Dendritic cell treated with granulocyte-macrophage colony-stimulating factor and Interleukin-4, amounts not matched to agents 40 ng/mL and 50 ng/mL, for 4 days (primary cell): ENCODE data around the gene MYBPC2.
A peak's percentile ranks its signal among the peaks of the same experiment; 100 is the strongest.

Experiments
- H3K27ac Mint-ChIP-seq: one replicate; pipeline ENCODE4 v1.8.0; 2022; ENCODE audit warnings: mild to moderate bottlenecking, mixed read lengths
- H3K27me3 Mint-ChIP-seq: one replicate; pipeline ENCODE4 v1.8.0; 2022; ENCODE audit warnings: mild to moderate bottlenecking, mixed read lengths
- H3K36me3 Mint-ChIP-seq: one replicate; pipeline ENCODE4 v1.8.0; 2022; ENCODE audit warnings: low read depth, mixed read lengths
- H3K4me1 Mint-ChIP-seq: one replicate; pipeline ENCODE4 v1.8.0; 2022; ENCODE audit warnings: low read depth, mixed read lengths
- H3K4me3 Mint-ChIP-seq: one replicate; pipeline ENCODE4 v1.8.0; 2022; ENCODE audit warnings: mild to moderate bottlenecking, moderate library complexity, mixed read lengths
- H3K9me3 Mint-ChIP-seq: one replicate; pipeline ENCODE4 v1.8.0; 2022; ENCODE audit warnings: mixed read lengths
- intact Hi-C: fragments of 100-400 bp; cut with micrococcal nuclease; formaldehyde crosslinking; loops from one replicate; pipeline ENCODE4 v1.15.0; 2022

The MYBPC2 gene

DNA sequence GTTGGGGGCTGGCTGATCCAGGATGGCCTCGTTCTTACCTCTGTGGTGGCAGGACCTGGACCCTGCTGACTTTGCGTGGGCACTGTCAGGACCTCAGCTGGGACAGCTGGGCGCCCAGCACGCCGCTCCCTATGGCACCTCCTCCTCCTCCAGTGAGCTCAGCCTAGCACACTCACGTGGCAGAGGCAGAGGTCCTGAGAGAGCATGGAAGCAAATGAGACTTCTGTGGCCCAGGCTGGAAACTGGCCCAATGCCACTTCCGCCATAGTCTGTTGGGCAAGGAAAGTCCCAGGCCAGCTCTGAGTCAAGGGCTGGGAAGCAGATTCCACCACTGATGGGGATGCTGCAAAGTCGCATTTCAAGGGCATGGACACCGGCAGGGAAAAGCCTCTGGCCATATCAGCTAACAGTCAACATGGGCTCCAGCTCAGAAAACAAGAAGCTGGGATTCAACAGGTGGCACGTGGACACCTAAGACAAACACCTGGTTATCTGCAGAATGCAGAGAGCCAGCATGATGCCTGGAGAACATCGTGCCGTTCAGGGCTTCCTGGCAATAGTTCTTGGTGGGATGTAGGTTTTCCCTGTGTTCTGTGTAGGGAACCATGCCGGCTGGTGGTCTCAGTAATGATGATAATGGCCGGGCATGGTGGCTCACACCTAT is 16.7 kb downstream of the MYBPC2 start:
- H3K36me3 Mint-ChIP-seq, result no peaks in the 10 kb centered on the region
- no peak overlapping the region for H3K4me3 Mint-ChIP-seq
- H3K27me3 Mint-ChIP-seq, result peaks cover 27% of the 10 kb centered on the region
- H3K9me3 Mint-ChIP-seq, result no peaks in the 10 kb centered on the region
- no peak overlapping the region for H3K27ac Mint-ChIP-seq
- no peaks in the 10 kb centered on the region for H3K4me1 Mint-ChIP-seq
- intact Hi-C loops, result no loop called here

DNA sequence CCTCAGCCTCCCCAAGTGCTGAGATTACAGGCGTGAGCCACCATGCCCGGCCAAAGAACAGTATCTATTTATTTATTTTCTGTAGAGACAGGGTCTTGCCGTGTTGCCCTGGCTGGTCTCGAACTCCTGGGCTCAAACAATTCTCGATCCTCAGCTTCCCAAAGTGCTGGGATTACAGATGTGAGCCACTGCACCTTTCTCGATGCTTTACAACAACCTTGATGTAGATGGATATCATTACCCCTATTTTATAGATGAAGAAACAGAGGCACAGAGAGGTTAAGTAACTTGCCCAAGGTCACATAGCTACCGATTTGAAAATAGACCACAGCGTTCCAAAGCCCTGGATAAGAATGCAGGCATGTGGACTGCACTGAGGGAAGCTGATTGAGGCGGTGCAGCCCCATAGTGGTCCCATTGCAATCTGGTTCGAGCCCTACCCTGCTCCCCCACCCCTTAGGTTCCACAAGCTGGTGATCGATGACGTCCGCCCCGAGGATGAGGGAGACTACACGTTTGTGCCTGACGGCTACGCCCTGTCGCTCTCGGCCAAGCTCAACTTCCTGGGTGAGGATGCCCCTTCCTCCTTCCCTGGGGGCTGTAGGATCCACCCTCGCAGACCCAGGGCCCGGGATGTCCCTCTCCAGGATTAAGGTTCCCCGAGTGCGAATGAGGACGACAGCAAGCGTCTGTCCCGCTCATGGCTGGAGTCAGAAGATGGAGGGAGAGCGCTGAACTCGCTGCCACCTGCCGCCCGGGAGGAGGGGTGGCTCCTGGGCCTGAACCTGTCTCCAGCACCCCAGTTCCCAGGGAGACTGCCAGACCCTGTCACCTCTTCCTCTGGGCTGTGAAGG is 17.9 kb downstream of the MYBPC2 start:
- no peaks in the 10 kb centered on the region for H3K9me3 Mint-ChIP-seq
- H3K27me3 Mint-ChIP-seq, result peaks cover 29% of the 10 kb centered on the region
- H3K27ac Mint-ChIP-seq, result no peak overlapping the region
- H3K4me3 Mint-ChIP-seq, result no peak overlapping the region
- intact Hi-C loops, result no loop called here
- no peaks in the 10 kb centered on the region for H3K4me1 Mint-ChIP-seq
- no peaks in the 10 kb centered on the region for H3K36me3 Mint-ChIP-seq

DNA sequence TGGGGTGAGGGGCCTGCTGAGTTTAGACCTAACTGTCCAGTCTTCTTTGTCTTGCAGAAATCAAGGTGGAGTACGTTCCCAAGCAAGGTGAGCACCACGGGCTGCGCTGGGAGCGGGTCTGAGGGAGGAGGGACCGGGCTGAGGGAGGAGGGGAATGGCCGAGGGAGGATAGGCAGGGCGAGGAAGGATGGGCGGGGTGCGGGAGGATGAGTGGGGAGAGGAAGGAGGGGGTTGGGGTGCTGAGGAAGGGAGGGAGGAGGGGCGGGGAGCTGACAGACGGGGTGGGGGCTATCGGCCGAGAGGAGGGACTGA is 18.5 kb downstream of the MYBPC2 start:
- Mint-ChIP-seq H3K36me3 (no peaks in the 10 kb centered on the region), H3K27me3 (peaks cover 32% of the 10 kb centered on the region), H3K27ac (no peak overlapping the region), H3K4me1 (no peaks in the 10 kb centered on the region), H3K9me3 (no peaks in the 10 kb centered on the region), H3K4me3 (no peak overlapping the region)
- intact Hi-C loops, result no loop called here

DNA sequence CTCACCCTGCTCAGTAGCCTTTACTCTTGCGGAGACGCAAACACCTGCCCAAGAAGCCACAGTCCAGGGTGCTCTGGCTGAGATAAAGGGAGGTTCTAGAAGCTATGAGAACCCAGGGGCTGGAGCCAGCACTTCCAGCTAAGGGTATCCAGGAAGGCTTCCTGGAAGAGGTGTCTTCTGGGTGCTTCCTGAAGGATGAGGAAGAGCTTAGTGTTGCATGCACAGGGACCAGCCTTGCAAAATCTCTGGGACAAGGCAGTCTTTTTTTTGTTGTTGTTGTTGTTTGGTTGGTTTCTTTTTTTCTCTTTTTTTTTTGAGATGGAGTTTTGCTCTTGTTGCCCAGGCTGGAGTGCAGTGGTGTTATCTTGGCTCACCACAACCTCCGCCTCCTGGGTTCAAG is 20.6 kb downstream of the MYBPC2 start:
- intact Hi-C loops, result no loop called here
- no peaks in the 10 kb centered on the region for H3K36me3 Mint-ChIP-seq
- no peak overlapping the region for H3K4me3 Mint-ChIP-seq

DNA sequence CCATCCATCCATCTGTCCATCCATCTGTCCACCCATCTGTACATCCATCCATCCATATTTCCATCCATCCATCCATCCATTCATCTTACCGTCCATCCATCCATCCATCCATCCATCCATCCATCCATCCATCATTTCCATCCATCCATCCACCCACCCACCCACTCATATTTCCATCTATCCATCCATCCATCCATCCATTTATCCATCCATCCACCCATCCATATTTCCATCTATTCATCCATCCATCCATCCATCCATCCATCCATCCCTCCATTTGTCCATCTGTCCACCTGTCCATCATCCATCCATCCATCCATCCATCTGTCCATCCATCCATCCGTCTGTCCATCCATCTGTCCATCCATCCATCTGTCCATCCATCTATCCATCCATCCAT is 23.3 kb downstream of the MYBPC2 start:
- Mint-ChIP-seq H3K36me3 (no peaks in the 10 kb centered on the region), H3K4me3 (no peak overlapping the region), H3K4me1 (peaks cover 8% of the 10 kb centered on the region), H3K9me3 (no peaks in the 10 kb centered on the region), H3K27ac (no peak overlapping the region), H3K27me3 (peaks cover 54% of the 10 kb centered on the region)
- intact Hi-C loops, result no loop called here

More for the DNA sequence above, 20.6 kb downstream of the MYBPC2 start:
- no peaks in the 10 kb centered on the region for H3K9me3 Mint-ChIP-seq
- no peaks in the 10 kb centered on the region for H3K4me1 Mint-ChIP-seq
- H3K27me3 Mint-ChIP-seq, result peaks cover 47% of the 10 kb centered on the region
- H3K27ac Mint-ChIP-seq, result no peak overlapping the region

DNA sequence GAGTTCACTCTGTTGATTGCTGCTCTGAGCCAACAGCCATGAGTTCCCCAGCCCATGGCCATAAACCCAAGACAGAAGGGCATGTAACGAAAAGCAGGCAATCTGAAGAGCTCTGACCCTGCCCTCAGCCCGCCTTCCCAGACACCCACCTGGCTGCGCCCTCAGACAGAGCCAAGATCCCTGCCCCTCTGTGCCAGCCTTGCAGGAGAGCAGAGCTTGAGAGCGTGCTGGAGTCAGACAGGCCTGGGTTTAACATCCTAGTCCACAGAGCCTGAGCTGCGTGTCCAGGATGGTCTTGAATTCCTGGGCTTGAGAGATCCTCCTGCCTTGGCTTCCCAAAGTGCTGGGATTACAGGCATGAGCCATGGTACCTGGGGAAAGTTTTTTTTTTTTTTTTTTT is 24.6 kb downstream of the MYBPC2 start:
- H3K4me1 Mint-ChIP-seq, result peaks cover 8% of the 10 kb centered on the region
- no peak overlapping the region for H3K27ac Mint-ChIP-seq
- intact Hi-C loops, result no loop called here
- H3K4me3 Mint-ChIP-seq, result no peak overlapping the region
- no peaks in the 10 kb centered on the region for H3K36me3 Mint-ChIP-seq
- H3K27me3 Mint-ChIP-seq, result peaks cover 51% of the 10 kb centered on the region
- no peaks in the 10 kb centered on the region for H3K9me3 Mint-ChIP-seq

DNA sequence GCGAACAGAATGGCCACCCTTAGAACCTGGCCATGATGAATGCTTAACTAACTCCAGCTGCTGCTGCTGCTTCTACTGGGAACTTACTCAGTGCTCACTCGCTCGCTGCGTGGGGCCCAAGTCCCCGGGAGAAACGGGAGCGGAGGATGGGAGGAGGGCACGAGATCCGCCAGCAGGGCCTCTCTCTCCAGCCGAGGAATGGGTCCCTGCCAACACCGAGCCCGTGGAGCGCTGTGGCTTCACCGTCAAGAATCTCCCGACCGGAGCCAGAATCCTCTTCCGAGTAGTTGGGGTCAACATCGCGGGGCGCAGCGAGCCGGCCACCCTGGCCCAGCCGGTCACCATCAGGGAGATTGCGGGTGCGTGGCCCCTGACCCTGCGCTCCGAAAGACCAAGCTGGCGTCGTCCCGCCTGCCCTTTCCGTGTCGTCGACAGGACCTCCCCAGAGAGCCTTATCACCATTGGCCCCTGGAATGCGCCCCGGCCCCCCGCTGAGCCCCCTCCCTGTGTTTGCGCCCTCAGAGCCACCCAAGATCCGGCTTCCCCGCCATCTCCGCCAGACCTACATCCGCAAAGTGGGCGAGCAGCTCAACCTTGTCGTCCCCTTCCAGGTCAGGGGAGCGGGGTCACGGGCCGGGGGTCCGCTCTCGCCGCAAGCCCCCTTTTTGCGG is 25.8 kb downstream of the MYBPC2 start:
- intact Hi-C loops, result no loop called here
- Mint-ChIP-seq H3K9me3 (no peaks in the 10 kb centered on the region), H3K36me3 (no peaks in the 10 kb centered on the region), H3K4me3 (no peak overlapping the region), H3K4me1 (peaks cover 8% of the 10 kb centered on the region), H3K27ac (no peak overlapping the region), H3K27me3 (peaks cover 51% of the 10 kb centered on the region)

DNA sequence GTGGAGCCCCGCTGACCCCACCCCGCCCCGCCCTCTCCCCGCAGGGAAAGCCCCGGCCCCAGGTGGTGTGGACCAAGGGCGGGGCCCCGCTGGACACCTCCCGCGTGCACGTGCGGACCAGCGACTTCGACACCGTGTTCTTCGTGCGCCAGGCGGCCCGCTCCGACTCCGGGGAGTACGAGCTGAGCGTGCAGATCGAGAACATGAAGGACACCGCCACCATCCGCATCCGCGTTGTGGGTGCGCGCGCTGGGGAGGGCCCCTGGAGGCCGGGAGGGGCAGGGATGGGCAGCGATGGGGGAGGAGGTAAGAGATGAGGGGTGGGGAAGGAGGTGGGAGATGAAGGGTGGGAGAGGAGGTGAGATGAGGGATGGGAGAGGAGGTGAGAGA is 26.4 kb downstream of the MYBPC2 start:
- no peaks in the 10 kb centered on the region for H3K36me3 Mint-ChIP-seq
- H3K9me3 Mint-ChIP-seq, result no peaks in the 10 kb centered on the region
- peaks cover 51% of the 10 kb centered on the region for H3K27me3 Mint-ChIP-seq
- no peak overlapping the region for H3K4me3 Mint-ChIP-seq
- peaks cover 8% of the 10 kb centered on the region for H3K4me1 Mint-ChIP-seq
- H3K27ac Mint-ChIP-seq, result no peak overlapping the region
- intact Hi-C loops, result no loop called here

DNA sequence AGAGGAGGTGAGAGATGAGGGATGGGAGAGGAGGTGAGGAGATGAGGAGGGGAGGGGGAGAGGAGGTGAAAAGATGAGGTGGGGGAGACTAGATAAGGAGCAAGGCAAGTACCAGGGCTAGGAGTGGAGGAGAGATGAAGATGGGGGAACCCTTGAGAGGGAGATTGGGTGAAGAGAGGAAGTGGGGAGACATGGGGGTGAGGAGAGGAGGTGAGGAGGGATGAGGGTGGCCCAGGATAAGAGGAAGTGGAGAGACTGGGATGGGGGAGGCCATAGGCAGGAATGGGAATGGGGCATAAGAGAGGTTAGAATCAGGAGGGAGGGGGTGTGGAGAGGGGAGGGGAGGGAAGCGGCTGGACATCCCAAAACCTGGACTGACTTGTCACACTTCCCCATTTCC is 26.9 kb downstream of the MYBPC2 start:
- Mint-ChIP-seq H3K27ac (no peak overlapping the region), H3K4me3 (no peak overlapping the region), H3K36me3 (no peaks in the 10 kb centered on the region), H3K9me3 (no peaks in the 10 kb centered on the region), H3K27me3 (peaks cover 54% of the 10 kb centered on the region), H3K4me1 (peaks cover 8% of the 10 kb centered on the region)
- intact Hi-C loops, result loop anchor here (5.0 kb wide), 1 partner anchor 42 kb away; the partner anchor contains the start of gene SPIB

DNA sequence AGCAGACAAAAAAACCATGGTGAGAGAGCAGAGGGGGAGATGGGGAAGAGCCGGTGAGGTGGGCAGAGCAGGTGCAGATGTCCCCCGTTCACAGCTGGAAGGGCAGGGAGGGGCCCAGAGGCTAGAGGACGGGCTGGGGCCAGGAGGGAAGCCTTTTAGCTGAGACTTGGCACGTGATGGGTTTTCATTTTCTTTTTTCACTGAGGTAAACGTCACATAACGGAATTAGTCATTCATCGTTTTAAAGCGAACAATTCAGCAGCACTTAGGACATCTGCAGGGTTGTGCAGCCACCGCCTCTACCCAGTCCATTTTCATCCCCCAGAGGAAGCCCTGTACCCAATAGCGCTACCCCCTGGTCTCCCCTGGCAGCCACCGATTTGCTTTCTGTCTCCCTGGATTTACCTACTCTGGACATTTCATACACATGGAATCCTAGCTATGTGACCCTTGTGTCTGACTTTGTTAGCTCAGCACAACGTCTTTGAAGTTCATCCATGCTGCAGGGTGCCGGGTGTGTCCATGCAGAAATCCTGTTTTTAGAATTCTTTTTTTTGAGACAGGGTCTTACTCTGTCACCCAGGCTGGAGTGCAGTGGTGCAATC is 27.6 kb downstream of the MYBPC2 start:
- Mint-ChIP-seq H3K4me1 (peaks cover 8% of the 10 kb centered on the region), H3K27me3 (peaks cover 56% of the 10 kb centered on the region), H3K36me3 (no peaks in the 10 kb centered on the region), H3K9me3 (no peaks in the 10 kb centered on the region), H3K4me3 (no peak overlapping the region), H3K27ac (no peak overlapping the region)
- intact Hi-C loops, result loop anchor here (5.0 kb wide), 1 partner anchor 43 kb away; the partner anchor contains the start of gene SPIB

DNA sequence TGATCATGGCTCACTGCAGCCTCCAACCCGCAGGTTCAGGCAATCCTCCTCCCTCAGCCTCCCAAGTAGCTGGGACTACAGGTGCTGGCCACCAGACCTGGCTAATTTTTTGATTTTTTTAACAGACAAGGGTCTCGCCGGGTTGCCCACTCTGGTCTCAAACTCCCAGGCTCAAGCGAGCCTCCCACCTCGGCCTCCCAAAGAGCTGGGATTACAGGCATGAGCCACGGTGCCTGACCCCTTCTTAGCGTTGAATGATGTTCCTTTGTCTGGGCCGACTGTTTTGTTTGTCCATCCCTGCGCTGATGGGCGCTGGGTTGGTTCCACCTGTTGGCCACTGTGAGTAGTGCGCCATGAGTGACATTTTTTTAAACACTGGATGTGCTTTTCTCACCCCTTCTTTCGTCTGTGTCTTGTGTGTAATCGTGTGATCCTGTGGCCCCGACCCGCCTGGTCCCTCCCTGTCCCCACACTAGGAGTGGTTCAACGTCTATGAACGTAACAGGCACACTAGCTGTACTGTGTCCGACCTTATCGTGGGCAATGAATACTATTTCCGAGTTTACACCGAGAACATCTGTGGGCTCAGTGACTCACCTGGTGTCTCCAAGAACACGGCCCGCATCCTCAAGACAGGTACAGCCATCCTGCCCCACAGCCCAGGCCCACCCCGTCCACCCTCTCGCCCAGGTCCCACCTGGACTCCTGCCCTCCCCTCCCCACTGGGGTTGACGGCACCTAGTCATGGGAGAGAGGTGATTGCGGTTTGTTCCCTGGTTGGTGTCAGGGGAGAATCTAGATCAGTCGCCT is 28.6 kb downstream of the MYBPC2 start:
- Mint-ChIP-seq H3K27me3 (peaks cover 48% of the 10 kb centered on the region), H3K9me3 (no peaks in the 10 kb centered on the region), H3K4me3 (no peak overlapping the region), H3K4me1 (peaks cover 8% of the 10 kb centered on the region), H3K36me3 (no peaks in the 10 kb centered on the region), H3K27ac (no peak overlapping the region)
- intact Hi-C loops, result loop anchor here (1.0 to 5.0 kb wide), 3 partner anchors 44 to 104 kb away; partner anchors contain the start of gene SPIB

DNA sequence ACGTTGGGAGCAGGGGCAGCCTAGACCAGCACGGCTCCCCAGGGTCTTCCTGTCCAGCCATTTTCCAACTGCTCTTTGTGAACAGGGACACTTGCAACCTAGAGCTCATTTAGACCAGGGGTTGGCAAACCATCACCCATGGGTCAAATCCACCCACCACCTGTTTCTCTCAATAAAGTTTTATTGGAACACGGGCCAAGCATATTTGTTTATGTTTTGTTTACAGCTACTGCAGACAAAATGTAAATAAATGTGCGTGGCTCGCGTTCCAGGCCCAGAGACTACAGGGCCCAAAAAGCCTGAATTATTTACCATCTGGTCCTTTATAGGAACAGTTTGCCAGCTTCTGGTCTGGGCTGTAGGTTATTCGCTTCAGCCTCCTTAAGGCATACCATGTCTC is 30.3 kb downstream of the MYBPC2 start:
- Mint-ChIP-seq H3K4me1 (peaks cover 8% of the 10 kb centered on the region), H3K36me3 (no peaks in the 10 kb centered on the region), H3K27ac (no peak overlapping the region), H3K9me3 (no peaks in the 10 kb centered on the region), H3K27me3 (peaks cover 36% of the 10 kb centered on the region), H3K4me3 (no peak overlapping the region)
- intact Hi-C loops, result loop anchor here (5.0 kb wide), 1 partner anchor 46 kb away; the partner anchor contains the start of gene SPIB

DNA sequence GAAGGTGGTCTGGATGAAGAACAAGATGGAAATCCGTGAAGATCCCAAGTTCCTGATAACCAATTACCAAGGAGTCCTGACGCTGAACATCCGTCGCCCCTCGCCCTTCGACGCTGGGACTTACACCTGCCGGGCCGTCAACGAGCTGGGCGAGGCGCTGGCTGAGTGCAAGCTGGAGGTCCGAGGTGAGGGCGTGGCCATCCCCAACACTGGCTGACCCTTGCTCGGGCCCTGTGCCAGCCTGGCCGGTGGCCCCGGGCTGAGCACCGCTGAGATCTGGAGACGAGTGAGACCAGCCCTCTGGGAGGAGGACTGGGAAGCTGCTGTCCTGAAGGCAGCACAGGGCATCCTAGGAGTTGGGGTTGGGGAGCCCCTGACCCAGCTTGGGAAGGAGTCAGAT is 31.7 kb downstream of the MYBPC2 start:
- Mint-ChIP-seq H3K27ac (peak overlapping the region; percentile 1), H3K27me3 (peaks cover 36% of the 10 kb centered on the region), H3K36me3 (no peaks in the 10 kb centered on the region), H3K4me1 (peaks cover 8% of the 10 kb centered on the region), H3K9me3 (no peaks in the 10 kb centered on the region), H3K4me3 (no peak overlapping the region)
- intact Hi-C loops, result loop anchor here (5.0 kb wide), 1 partner anchor 47 kb away; the partner anchor contains the start of gene SPIB
